H1 (cell line): ENCODE measurements around the gene XKR7. TPM values are rescaled to one million over a fixed set of nuclear protein-coding genes. Genes with fewer than 3 reads are reported as not detected.

Experiments used
- CTCF ChIA-PET: fragments of 300-600 bp; sonication (Branson Sonifier 250); formaldehyde crosslinking; loops from one replicate; lab custom pipeline; 2021; ENCODE audit not compliant: partially characterized antibody; lab: Charles Lee
- POLR2A ChIA-PET: fragments of 300-600 bp; sonication (Branson Sonifier 250); formaldehyde crosslinking; loops from one replicate; lab custom pipeline; 2021; ENCODE audit warnings: inconsistent platforms; ENCODE audit not compliant: partially characterized antibody; lab: Charles Lee
- DNase-seq, 2 experiments: peaks; one replicate each; pipeline versions ENCODE4 v3.0.0 to v3.0.0-alpha.2; 2010 to 2022; ENCODE audit warnings: low spot score in 2 of 2, low read depth in 1 of 2, mixed read lengths in 1 of 2
- FAIRE-seq: peaks from 2 replicates; lab custom pipeline; 2011; peaks lifted over from hg19 to GRCh38; lab: Jason Lieb, UNC
- H2AFZ ChIP-seq: 2 replicates; pipeline ENCODE4 v1.8.1; 2012; ENCODE audit warnings: low read length, inconsistent platforms
- H2AK5ac ChIP-seq: 2 replicates; pipeline ENCODE4 v1.6.1; 2013; ENCODE audit warnings: low read depth, low read length
- H2BK120ac ChIP-seq: replicated peaks from 2 replicates; pipeline ENCODE3; 2013; ENCODE audit warnings: low read depth, low read length, inconsistent platforms
- H2BK12ac ChIP-seq: 2 replicates; pipeline ENCODE4 v1.6.1; 2013; ENCODE audit warnings: low read depth, low read length
- H2BK15ac ChIP-seq: 2 replicates; pipeline ENCODE4 v1.6.1; 2013; ENCODE audit warnings: low read length
- H2BK20ac ChIP-seq: 2 replicates; pipeline ENCODE4 v1.6.1; 2013; ENCODE audit warnings: low read length
- H2BK5ac ChIP-seq: 2 replicates; pipeline ENCODE4 v1.6.1; 2013; ENCODE audit warnings: low read depth, low read length
- H3K14ac ChIP-seq: 2 replicates; pipeline ENCODE4 v1.6.1; 2013; ENCODE audit warnings: inconsistent platforms; ENCODE audit not compliant: insufficient read length
- H3K18ac ChIP-seq: 2 replicates; pipeline ENCODE4 v1.6.1; 2013; ENCODE audit warnings: low read length; ENCODE audit errors: extremely low read depth
- H3K23ac ChIP-seq: 2 replicates; pipeline ENCODE4 v1.6.1; 2013; ENCODE audit warnings: inconsistent platforms; ENCODE audit not compliant: insufficient read length
- H3K23me2 ChIP-seq: 2 replicates; pipeline ENCODE4 v1.6.1; 2013; ENCODE audit warnings: low read depth, low read length
- H3K27ac ChIP-seq: 2 replicates; pipeline ENCODE4 v1.6.1; 2011; ENCODE audit warnings: low read depth, low read length, inconsistent platforms
- H3K27me3 ChIP-seq, 4 experiments: replicated peaks in 1 of 4; 1 replicate in 1 of 4; 2 replicates in 3 of 4; pipeline versions ENCODE4 v1.6.1 to v1.8.1; 2011 to 2013; ENCODE audit warnings: low read length in 3 of 4, mild to moderate bottlenecking in 3 of 4, inconsistent platforms in 2 of 4, mixed read lengths in 2 of 4, moderate library complexity in 1 of 4; ENCODE audit not compliant: control insufficient read depth in 3 of 4, insufficient read depth in 3 of 4; ENCODE audit errors: extremely low read depth in 1 of 4
- H3K36me3 ChIP-seq, 4 experiments: 2 replicates each; pipeline versions ENCODE4 v1.6.1 to v1.8.1; 2011 to 2013; ENCODE audit warnings: mild to moderate bottlenecking in 4 of 4, low read length in 3 of 4, moderate library complexity in 2 of 4, control low read depth in 1 of 4, inconsistent platforms in 1 of 4; ENCODE audit not compliant: insufficient read depth in 4 of 4, control insufficient read depth in 2 of 4
- H3K4ac ChIP-seq: replicated peaks from 2 replicates; pipeline ENCODE3; 2013; ENCODE audit warnings: low read length, low read depth, mixed read lengths, inconsistent platforms; ENCODE audit not compliant: insufficient read length
- H3K4me1 ChIP-seq, 4 experiments: replicated peaks in 1 of 4; 1 replicate in 1 of 4; 2 replicates in 3 of 4; pipeline versions ENCODE4 v1.6.1 to v1.8.1; 2011 to 2013; ENCODE audit warnings: low read length in 3 of 4, inconsistent platforms in 2 of 4, mixed read lengths in 1 of 4; ENCODE audit not compliant: insufficient read depth in 4 of 4, control insufficient read depth in 3 of 4
- H3K4me2 ChIP-seq, 2 experiments: 2 replicates each; pipeline versions ENCODE4 v1.6.1 to v1.8.1; 2011 to 2013; ENCODE audit warnings: low read depth in 2 of 2, low read length in 2 of 2, control low read depth in 1 of 2, inconsistent platforms in 1 of 2, mild to moderate bottlenecking in 1 of 2; ENCODE audit not compliant: insufficient read depth in 1 of 2
- H3K4me3 ChIP-seq, 4 experiments: fragments of 200-600, 300-600 bp in 1 of 4; sonication (generic), shearing (Covaris generic), sonication (Bioruptor Twin) in 1 of 4; 2 replicates each; pipeline versions ENCODE4 v1.5.1 to v1.8.1; 2011 to 2016; ENCODE audit warnings: low read length in 4 of 4, low read depth in 3 of 4, control low read depth in 2 of 4, inconsistent platforms in 2 of 4, mild to moderate bottlenecking in 2 of 4, mixed read lengths in 1 of 4, moderate library complexity in 1 of 4; ENCODE audit not compliant: insufficient read depth in 2 of 4; ENCODE audit errors: extremely low read depth in 1 of 4
- H3K56ac ChIP-seq: replicated peaks from 2 replicates; pipeline ENCODE3; 2013; ENCODE audit warnings: low read depth, mild to moderate bottlenecking, mixed read lengths, low read length, inconsistent platforms; ENCODE audit not compliant: insufficient read length
- H3K79me1 ChIP-seq: 2 replicates; pipeline ENCODE4 v1.6.1; 2013; ENCODE audit warnings: low read depth, low read length, control low read depth
- H3K79me2 ChIP-seq, 2 experiments: 2 replicates each; pipeline versions ENCODE4 v1.6.1 to v1.8.1; 2012 to 2013; ENCODE audit warnings: low read length in 2 of 2, mild to moderate bottlenecking in 2 of 2, inconsistent platforms in 1 of 2; ENCODE audit not compliant: insufficient read depth in 2 of 2, control insufficient read depth in 1 of 2
- H3K9ac ChIP-seq, 4 experiments: replicated peaks in 1 of 4; 1 replicate in 1 of 4; 2 replicates in 3 of 4; pipeline versions ENCODE4 v1.6.1 to v1.8.1; 2011 to 2013; ENCODE audit warnings: low read depth in 3 of 4, low read length in 3 of 4, control low read depth in 2 of 4, mild to moderate bottlenecking in 2 of 4, moderate library complexity in 2 of 4, inconsistent platforms in 1 of 4; ENCODE audit errors: extremely low read depth in 1 of 4
- H3K9me3 ChIP-seq, 2 experiments: 2 replicates each; pipeline versions ENCODE4 v1.6.1 to v1.8.1; 2012 to 2013; ENCODE audit warnings: mild to moderate bottlenecking in 2 of 2, moderate library complexity in 2 of 2, control low read depth in 1 of 2, inconsistent platforms in 1 of 2, low read depth in 1 of 2, low read length in 1 of 2, mixed read lengths in 1 of 2; ENCODE audit not compliant: insufficient read depth in 2 of 2
- H4K20me1 ChIP-seq, 2 experiments: replicated peaks in 1 of 2; 2 replicates each; pipeline versions ENCODE3 to v1.8.1; 2011 to 2013; ENCODE audit warnings: inconsistent platforms in 2 of 2, low read length in 2 of 2, mild to moderate bottlenecking in 1 of 2; ENCODE audit not compliant: insufficient read depth in 2 of 2, control insufficient read depth in 1 of 2
- H4K5ac ChIP-seq: 2 replicates; pipeline ENCODE4 v1.6.1; 2013; ENCODE audit warnings: low read length, low read depth, mixed read lengths, inconsistent platforms; ENCODE audit not compliant: insufficient read length
- H4K8ac ChIP-seq: 2 replicates; pipeline ENCODE4 v1.8.0; 2013; ENCODE audit warnings: mild to moderate bottlenecking, moderate library complexity, low read length, inconsistent platforms; ENCODE audit not compliant: insufficient read depth; ENCODE audit errors: extremely low read depth
- H4K91ac ChIP-seq: replicated peaks from 2 replicates; pipeline ENCODE3; 2013; ENCODE audit warnings: low read length, mixed read lengths, inconsistent platforms; ENCODE audit not compliant: insufficient read length
- BRCA1 ChIP-seq: IDR thresholded peaks from 2 replicates; pipeline ENCODE4 v1.6.1; 2012; ENCODE audit warnings: low read depth, low read length, improper control_type of control experiment
- CEBPB ChIP-seq: IDR thresholded peaks from 2 replicates; pipeline ENCODE4 v1.6.1; 2012; ENCODE audit warnings: low read depth, low read length
- GABPA ChIP-seq: IDR thresholded peaks from 2 replicates; pipeline ENCODE4 v1.6.1; 2011; ENCODE audit warnings: mild to moderate bottlenecking, low read length, moderate library complexity, borderline replicate concordance; ENCODE audit not compliant: insufficient read depth
- GTF2F1 ChIP-seq: IDR thresholded peaks from 2 replicates; pipeline ENCODE4 v1.6.1; 2012; ENCODE audit warnings: low read depth, low read length, improper control_type of control experiment, borderline replicate concordance
- SAP30 ChIP-seq: fragments of 300-600 bp; sonication (generic); IDR thresholded peaks from 2 replicates; pipeline ENCODE4 v1.7.1; 2012; ENCODE audit warnings: low read length, moderate library complexity, mild to moderate bottlenecking, inconsistent platforms; ENCODE audit not compliant: insufficient read depth, insufficient replicate concordance
- TAF1 ChIP-seq: IDR thresholded peaks from 2 replicates; pipeline ENCODE4 v1.6.1; 2011; ENCODE audit warnings: mild to moderate bottlenecking, low read depth, low read length
- WGBS, 2 experiments: shearing (Covaris generic) in 1 of 2; methylation state at CpG; one replicate each; pipeline versions ENCODE4 v1.1.6 to v1.1.7; 2013 to 2015; ENCODE audit warnings: low lambda C conversion rate in 2 of 2, mixed read lengths in 2 of 2, inconsistent platforms in 1 of 2, low coverage in 1 of 2, missing lambda C conversion rate in 1 of 2; ENCODE audit not compliant: insufficient replicate concordance in 2 of 2, insufficient coverage in 1 of 2, insufficient read length in 1 of 2; ENCODE audit errors: extremely low coverage in 1 of 2, missing lambda C conversion rate in 1 of 2; 5-methylcytosine and 5-hydroxymethylcytosine counted together
- polyA plus RNA-seq, 7 experiments: library from polyadenylated mRNA; depleted of rRNA in 3 of 7; stranded (reverse) in 5 of 7; unstranded in 2 of 7; fragments of >200 nt in 5 of 7; fragments of 200-250 nt in 2 of 7; gene quantifications; 1 replicate in 5 of 7; 2 replicates in 1 of 7; 4 replicates in 1 of 7; pipeline versions ENCODE4 v1.2.1 to v1.2.3, GENCODE V29; 2011 to 2013; ENCODE audit warnings: missing spikeins in 2 of 7, mixed read lengths in 2 of 7
- total RNA-seq: library from RNA; stranded (reverse); fragmentation: NEBNext Ultra II Directional; extraction: Animal tissue kit (Norgen Biotek cat#: 25700); gene quantifications from 2 replicates; pipeline ENCODE4 v1.2.1, GENCODE V29; 2021
- TF ChIP-seq, protein P1 (sequence below): IDR thresholded peaks from 2 replicates; pipeline ENCODE4 v1.6.1; 2012; ENCODE audit warnings: low read length, inconsistent platforms
- TF ChIP-seq, protein P2 (sequence below): IDR thresholded peaks from 2 replicates; pipeline ENCODE4 v1.6.1; 2011; ENCODE audit warnings: low read length, improper control_type of control experiment

XKR7 gene
- total and polyA plus RNA-seq, 2 of the 8 experiments (the other 6 are each of a cell fraction or from before 2014, with no cell fraction given) = 1.8 to 2.4 TPM

DNA sequence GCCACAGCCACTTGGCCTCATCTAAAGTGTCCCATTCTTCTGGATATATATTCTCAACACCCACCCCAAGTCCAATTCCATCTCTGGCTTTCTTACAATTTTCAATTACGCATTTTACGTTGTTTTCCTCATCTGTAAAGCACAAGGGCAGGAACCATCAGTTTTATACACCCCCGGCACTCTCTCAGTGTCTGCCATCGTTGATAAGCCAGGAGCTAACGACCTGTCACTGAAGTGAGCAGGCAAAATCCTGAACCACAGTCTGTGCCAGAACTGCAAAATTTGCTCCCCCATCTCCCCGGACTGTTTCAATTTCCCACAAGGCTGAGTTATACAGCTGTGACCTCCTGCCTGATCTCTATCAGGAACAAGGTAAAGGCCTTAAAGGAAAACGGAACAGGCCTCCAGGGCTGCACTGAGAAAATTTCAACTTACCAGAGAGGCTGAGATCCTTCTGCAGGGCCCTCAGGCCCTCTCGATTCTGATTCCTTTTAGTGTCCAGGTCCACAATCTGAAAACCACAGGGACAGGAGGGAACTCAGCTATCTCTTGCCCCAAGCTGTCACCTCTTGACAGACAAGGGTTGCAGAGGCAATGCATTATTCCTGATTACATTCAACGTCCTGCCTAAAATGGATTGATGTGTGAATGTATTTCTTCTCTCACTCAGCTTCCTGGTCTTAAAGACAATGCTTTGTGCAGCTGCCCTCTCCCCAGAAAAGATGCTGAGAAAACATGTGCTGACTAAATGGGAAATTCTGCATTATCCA, 17.9 kb upstream of the XKR7 start:
- Histone ChIP-seq H2BK20ac (no peak overlapping the region), H3K14ac (no peak overlapping the region), H3K4me3 (peak overlapping the region in 1 of 4 experiments; percentile 93; a peak in 2 of 8 replicates), H3K9me3 (peaks cover 2 to 6% of the 10 kb centered on the region in 2 experiments), H3K4ac (no peak overlapping the region), H3K27ac (no peak overlapping the region), H3K9ac (no peak overlapping the region), H3K23ac (no peak overlapping the region), H4K20me1 (peaks cover 5 to 6% of the 10 kb centered on the region in 2 experiments), H3K36me3 (peaks cover 32 to 45% (median 41%) of the 10 kb centered on the region in 4 experiments), H3K56ac (no peak overlapping the region), H3K18ac (no peak overlapping the region), H4K8ac (no peak overlapping the region), H3K79me2 (peaks cover 7 to 21% of the 10 kb centered on the region in 2 experiments; a peak in 3 of 4 replicates), H2AK5ac (no peak overlapping the region), H4K91ac (no peak overlapping the region), H2BK5ac (no peak overlapping the region), H3K79me1 (no peaks in the 10 kb centered on the region; the same call in 1 of the 2 replicates), H4K5ac (no peak overlapping the region), H3K27me3 (no peaks in the 10 kb centered on the region), H2BK12ac (no peak overlapping the region), H3K23me2 (peaks cover 2% of the 10 kb centered on the region; the same call in 1 of the 2 replicates), H3K4me2 (peak overlapping the region; percentile 67 to 92; a peak in 2 of 4 replicates), H2BK15ac (no peak overlapping the region), H2AFZ (no peak overlapping the region), H2BK120ac (no peak overlapping the region), H3K4me1 (peaks cover 0 to 6% (median 1%) of the 10 kb centered on the region in 4 experiments; a peak in 3 of 7 replicates)
- no peak for FAIRE-seq
- POLR2A ChIA-PET = interaction anchor here (1.0 to 1.4 kb wide), 2 partner anchors 14 to 112 kb away, joined by 3 read pairs; no protein-coding TSS in a partner anchor
- no peak for DNase-seq
- 89% methylated on average over 9 of the region's 9 CpGs; no CpG with 5 or more reads in 1 of the 2 experiments for WGBS, 2 experiments
- CTCF ChIA-PET = interaction anchor here (0.6 to 8.3 kb wide), 12 partner anchors 8 to 140 kb away, joined by 3 to 88 read pairs (median 10); no protein-coding TSS in a partner anchor
- TF ChIP-seq, protein P1, sequence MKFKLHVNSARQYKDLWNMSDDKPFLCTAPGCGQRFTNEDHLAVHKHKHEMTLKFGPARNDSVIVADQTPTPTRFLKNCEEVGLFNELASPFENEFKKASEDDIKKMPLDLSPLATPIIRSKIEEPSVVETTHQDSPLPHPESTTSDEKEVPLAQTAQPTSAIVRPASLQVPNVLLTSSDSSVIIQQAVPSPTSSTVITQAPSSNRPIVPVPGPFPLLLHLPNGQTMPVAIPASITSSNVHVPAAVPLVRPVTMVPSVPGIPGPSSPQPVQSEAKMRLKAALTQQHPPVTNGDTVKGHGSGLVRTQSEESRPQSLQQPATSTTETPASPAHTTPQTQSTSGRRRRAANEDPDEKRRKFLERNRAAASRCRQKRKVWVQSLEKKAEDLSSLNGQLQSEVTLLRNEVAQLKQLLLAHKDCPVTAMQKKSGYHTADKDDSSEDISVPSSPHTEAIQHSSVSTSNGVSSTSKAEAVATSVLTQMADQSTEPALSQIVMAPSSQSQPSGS = no peak
- TF ChIP-seq, protein P2, sequence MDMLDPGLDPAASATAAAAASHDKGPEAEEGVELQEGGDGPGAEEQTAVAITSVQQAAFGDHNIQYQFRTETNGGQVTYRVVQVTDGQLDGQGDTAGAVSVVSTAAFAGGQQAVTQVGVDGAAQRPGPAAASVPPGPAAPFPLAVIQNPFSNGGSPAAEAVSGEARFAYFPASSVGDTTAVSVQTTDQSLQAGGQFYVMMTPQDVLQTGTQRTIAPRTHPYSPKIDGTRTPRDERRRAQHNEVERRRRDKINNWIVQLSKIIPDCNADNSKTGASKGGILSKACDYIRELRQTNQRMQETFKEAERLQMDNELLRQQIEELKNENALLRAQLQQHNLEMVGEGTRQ = no peak
- TF ChIP-seq GABPA (no peak), GTF2F1 (no peak), SAP30 (no peak), BRCA1 (no peak), CEBPB (no peak), TAF1 (no peak)
